Dedifferentiated amniotic fluid mesenchymal stem cell (primary cell): ENCODE measurements around the gene CANX.
"Not testable (repeated sequence)": the region's sequence is repeated elsewhere in the genome, so short reads cannot be mapped to it uniquely, and the experiment has no call there.

Source experiments
- DNase-seq: peaks from one replicate; pipeline ENCODE4 v3.0.0-alpha.2; 2016; ENCODE audit errors: extremely low spot score

The CANX gene

DNA sequence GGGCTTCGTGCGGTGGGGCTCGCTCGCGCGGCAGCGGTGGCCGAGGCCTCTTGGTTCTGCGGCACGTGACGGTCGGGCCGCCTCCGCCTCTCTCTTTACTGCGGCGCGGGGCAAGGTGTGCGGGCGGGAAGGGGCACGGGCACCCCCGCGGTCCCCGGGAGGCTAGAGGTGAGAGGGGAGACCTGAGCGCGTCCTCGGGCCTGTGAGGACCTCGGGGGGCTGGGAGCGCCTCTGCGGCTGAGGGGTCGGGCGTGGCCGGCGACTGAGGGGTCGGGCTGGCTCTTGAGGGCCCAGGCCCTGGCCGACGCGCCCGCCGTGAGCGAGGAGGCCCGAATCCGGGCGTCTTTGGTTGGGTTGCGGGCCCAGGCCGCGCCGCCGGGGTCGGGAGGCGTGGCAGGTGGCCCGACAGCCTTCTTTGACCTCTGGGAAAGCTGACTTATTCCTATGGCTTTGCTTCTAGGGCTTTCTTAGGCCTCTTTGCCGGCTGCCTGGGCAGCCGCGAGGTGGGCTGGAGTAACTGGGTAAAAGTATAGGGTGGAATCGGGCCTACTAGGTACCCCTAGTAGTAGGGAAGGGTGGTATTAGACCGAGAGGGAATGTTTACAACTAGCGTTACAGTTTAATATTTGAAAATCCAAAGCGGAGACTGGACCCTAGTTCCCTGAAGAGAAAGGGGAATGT is at the start of gene CANX:
Gene CANX (plus strand): TSS at position 33 of the 681 bp plus-strand sequence. CDS start 6,715 bp downstream, outside the sequence.
- DNase-seq = no peak

- not testable (repeated sequence) for DNase-seq
These were observed 49.5 kb upstream of the CANX start for GRCh38 chr5:179649166-179649703.

DNA sequence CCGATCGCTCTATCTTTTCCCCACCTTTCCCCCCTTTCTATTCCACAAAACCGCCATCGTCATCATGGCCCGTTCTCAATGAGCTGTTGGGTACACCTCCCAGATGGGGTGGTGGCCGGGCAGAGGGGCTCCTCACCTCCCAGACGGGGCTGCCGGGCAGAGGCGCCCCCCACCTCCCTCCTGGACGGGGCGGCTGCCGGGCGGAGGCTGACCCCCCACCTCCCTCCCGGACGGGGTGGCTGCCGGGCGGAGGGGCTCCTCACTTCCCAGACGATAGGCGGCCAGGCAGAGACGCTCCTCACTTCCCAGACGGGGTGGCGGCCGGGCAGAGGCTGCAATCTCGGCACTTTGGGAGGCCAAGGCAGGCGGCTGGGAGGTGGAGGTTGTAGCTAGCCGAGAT is 48.5 kb upstream of the CANX start:
- not testable (repeated sequence) for DNase-seq

GRCh38 chr5:179653135-179653534 is 45.6 kb upstream of the CANX start:
- not testable (repeated sequence) for DNase-seq

DNA sequence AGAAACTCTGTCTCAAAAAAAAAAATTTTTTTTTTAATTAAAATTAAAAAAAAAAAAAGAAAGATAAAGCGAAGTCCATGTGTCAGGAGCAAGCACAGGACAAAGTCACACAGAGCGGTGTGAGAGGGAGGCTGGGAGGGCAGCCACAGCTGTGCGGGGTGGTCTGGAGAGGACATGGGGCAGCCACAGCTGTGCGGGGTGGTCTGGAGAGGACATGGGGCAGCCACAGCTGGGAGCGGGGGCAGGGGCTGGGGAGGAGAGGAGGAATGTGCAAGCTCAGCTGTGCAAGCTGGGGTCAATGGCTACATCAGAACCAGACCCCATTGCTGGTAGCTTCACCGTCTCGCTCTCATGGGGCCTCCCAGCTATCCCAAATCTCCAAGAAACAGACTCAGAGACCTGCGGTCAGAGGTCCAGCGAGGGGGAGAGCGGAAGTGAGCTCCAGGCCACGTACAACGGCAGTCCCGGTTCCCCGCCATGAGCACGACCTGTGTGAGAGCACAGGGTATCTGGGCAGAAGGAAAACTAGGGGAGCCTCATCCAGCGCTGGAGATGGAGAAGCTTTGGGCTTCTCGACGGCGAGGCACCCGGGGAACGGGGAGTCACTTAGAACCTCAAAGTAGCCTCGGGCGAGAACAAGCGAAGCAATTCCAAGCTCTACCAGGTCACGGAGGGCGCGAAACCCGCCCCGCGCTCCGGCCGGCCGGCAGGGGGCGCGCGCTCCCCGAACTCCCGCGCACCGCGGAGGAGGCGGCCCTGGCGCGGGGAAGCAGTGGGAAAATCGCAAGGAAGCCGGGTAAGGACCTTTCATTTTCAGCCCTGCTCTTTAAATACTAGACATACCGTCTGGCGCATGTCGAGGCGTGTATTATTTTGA is 41.2 kb upstream of the CANX start:
- not testable (repeated sequence) for DNase-seq

DNA sequence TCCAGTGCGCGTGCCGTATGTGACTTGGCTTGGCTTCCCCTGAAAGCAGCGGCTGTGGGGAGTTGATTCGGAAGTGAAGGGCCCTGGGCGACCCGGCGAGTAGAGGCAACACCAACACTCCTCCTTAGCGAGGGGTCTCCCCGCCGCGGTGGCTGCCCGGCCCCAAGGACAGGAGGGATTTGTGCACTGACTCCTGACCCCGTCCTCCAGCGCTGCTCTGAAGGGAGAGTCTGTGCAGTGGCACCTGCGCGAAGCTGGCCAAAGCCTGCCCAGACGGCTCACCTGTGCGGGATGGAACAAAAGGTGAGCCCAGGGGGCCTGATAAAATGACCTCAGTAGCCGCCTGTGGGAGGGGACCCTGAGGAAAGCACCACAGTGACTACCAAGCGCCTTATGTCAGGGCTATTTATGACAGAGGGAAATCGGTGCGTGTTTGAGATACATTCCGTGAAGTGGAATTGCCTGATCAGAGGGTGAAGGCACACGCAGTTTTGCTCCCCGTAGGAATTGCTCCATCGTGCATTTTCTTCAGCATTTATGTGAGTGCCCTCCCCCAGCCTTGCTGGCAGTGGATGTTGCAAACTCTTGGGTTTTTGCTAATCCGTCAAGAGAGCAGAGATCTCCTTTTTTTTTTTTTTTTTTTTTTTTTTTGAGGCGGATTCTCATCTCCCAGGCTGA is 40.4 kb upstream of the CANX start:
- peak; percentile 36 for DNase-seq

DNA sequence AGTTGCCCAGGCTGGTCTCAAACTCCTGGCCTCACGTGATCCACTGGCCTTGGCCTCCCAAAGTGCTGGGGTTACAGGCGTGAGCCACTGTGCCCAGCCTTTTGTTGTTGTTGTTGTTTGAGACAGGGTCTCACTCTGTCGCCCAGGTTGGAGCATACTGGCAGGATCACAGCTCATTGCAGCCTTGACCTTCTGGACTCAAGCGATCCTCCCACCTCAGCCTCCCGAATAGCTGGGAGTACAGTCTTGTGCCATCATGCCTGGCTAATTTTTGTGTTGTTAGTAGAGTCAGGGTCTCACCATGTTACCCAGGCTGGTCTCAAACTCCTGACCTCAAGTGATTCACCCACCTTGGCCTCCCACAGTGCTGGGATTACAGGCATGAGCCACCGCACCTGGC is 37.1 kb upstream of the CANX start:
- DNase-seq = not testable (repeated sequence)

DNA sequence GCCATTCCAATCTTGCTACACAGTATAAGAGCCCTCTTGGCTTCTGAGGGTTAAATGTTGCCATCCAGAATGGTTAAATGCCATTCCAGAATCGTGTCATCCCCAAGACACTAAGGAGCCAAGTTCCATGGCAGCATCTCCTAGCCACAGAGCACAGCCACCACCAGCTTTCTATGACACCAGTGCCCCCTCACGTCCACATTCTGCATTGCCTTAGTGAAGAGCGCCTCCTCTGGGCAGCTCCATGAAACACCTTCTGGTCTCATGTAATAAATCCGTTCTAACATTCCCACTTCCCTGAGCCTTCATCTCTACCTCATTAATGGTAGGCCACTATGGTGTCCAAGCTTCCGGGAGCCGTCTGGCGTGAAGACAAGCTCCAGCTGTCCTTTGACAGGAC is 30.4 kb upstream of the CANX start:
- peak; percentile 43 for DNase-seq

- DNase-seq = peak; percentile 90
These were observed 20.3 kb upstream of the CANX start for GRCh38 chr5:179678223-179679013.

- no peak for DNase-seq
These were observed 19.6 kb upstream of the CANX start for GRCh38 chr5:179679014-179679674.

GRCh38 chr5:179680014-179680779 is 18.6 kb upstream of the CANX start:
- no peak for DNase-seq

DNA sequence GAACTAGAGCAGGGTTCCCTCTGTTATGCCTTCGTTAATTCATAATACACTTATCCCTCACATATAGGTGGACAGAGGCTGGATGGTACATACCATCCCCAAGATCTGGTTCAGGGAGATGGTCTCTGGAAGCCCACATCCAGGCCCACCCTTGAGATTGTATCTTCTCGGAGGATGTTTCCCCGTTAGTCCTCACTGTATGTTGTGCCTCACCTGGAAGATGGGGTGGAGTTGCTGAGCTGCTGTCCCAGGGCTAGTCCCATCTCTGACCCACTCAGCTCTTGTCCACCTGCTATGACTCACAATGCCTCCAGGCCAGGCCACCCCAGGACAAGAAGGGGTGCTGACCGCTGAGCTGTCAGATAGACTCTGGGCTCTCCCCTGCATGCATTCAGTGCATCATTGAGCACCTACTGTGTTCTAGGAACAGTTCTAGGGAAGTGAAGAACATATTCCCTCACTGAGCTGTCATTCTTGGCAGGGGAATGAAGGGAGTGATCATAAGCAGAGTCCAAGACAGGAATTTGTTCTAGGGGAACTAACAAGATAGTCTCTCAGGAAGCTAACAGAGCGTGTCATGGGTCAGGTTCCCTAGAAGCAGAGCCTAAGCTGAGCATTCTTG is 17.9 kb upstream of the CANX start, which contains the start of gene CBY3:
Gene CBY3 (minus strand): TSS at position 255 of the 622 bp plus-strand sequence. CDS start 116 bp downstream, at position 139.
- DNase-seq = no peak

DNA sequence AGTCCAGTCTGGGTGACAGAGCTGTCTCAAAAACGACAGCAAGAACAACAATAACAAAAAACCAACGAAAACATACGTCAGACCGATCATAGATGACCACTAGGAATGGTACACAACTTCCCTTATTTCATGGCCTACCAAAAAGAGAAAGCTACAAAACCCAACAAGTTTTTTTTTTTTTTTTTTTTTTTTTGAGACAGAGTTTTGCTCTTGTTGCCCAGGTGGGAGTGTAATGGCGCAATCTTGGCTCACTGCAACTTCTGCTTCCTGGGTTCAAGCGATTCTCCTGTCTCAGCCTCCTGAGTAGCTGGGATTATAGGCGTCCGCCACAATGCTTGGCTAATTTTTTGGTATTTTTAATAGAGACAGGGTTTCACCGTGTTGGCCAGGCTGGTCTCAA is 9.6 kb upstream of the CANX start:
- not testable (repeated sequence) for DNase-seq

DNA sequence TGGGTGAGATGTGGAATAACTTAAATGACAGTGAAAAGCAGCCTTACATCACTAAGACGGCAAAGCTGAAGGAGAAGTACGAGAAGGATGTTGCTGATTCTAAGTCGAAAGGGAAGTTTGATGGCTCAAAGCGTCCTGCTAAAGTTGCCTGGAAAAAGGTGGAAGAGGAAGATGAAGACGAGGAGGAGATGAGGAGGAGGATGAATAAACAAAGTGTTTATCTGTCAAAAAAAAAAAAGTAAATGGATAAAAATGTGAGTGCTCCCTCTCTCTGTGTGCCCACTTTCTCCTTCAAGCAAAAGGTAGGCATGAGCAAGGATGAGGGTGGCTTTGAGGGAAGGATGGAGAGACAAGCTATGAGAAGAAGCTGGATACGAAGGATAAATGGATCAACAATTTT is 4.2 kb upstream of the CANX start:
- DNase-seq = no peak

GRCh38 chr5:179696603-179697002 is 2.2 kb upstream of the CANX start:
- no peak for DNase-seq

DNA sequence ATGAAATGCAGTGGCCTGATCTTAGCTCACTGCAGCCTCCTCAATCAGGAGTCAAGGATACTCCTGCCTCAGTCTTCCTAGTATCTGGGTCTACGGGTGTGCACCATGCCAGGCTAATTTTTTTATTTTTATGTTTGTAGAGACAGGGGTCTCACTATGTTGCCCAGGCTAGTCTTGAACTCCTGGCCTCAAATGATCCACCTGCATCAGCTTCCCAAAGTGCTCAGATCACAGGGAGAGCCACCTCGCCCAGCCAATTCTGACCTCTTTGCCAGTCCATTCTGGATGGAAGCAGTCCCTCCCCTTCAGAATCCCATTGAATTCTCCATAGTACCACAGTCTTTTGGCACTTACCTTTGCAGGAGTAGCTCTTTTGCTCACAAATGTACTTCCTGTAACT is 1.7 kb upstream of the CANX start:
- no peak for DNase-seq

GRCh38 chr5:179697543-179697942 is 1.2 kb upstream of the CANX start:
- not testable (repeated sequence) for DNase-seq

DNA sequence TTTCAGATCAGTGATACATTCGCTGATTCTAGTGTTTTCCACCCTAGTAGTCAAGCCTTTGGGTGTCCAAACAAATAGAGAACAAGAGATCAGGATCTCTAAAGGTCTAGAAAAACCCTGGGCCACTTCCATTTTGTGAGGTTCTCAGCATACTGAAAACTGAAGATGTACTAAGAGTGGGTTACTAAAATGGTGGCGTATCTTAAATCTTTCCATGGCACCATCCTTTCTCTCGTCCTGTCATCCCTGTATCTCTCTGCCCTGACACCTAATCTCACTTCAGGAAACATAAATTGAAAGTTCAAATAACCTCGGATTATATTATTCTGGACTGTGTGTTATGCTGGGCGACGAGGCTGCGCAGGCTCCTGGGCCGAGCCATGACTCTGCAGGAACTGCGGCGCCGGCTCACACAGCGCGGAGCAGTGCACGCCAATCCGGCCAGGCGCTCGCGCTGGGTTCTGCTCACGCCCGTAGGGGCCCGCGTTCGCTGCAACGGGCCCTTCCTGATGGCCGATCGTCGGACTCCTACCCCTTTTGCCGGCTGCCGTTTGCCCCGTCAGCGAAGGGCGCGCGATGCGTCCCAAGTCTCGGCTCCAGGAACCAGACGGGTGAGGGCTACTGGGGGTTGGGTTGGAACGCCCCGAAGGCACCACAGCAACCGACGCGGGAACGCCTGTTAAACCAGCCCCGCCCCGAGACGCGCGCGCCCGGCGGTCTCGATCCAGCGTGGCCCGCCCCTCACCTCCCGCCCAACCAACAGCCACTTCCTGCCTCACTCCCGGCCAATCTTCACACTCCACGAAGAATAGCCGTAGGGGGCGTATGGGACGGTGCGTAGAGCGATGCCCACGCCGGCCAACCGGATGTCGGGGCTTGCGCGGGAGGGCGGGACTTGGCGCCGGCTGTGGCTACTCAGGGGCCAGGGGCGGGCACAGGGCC is 503 bp upstream of the CANX start:
- peak; percentile 99 for DNase-seq
